Midbrain (tissue), 1 donor: ENCODE measurements around the gene AUH.

Source experiments
- DNase-seq: peaks from one replicate; lab custom pipeline; 2025; lab: John Stamatoyannopoulos, UW

The AUH gene

DNA sequence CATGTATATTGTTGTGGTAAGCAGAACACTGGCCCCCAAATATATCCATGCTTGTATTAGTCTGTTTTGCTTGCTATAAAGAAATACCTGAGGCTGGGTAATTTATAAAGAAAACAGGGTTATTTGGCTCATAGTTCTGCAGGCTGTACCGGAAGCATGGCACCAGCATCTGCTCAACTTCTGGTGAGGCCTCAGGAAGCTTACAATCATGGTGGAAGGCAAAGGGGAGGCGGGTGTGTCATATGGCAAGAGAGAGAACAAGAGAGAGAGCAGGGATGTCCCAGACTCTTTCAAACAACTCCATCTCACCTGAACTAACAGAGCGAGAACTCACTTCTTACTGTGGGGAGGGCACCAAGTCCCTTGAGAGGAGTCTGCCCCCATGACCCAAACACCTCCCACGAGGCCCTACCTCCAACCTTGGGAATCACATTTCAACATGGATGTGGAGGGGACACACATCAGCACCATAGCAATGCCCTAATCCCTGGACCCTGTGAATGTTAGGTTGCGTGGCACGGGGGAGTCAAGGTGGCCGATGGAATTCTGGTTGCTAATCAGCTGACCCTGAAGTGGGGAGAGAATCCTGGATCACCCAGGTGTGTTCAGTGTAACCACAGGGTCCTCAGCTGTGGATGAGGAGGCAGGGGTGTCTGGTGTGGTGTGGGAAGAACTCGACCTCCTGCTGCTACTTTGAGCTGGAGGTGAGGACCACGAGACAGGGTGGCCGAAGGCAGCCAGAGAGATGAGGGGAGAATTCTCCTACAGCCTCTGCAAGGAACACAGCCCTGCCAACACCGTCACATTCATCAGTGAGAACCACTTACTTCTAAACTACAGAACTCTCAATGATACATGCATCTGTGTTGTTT lies 172.8 kb downstream of the AUH start:
- no peak for DNase-seq

DNA sequence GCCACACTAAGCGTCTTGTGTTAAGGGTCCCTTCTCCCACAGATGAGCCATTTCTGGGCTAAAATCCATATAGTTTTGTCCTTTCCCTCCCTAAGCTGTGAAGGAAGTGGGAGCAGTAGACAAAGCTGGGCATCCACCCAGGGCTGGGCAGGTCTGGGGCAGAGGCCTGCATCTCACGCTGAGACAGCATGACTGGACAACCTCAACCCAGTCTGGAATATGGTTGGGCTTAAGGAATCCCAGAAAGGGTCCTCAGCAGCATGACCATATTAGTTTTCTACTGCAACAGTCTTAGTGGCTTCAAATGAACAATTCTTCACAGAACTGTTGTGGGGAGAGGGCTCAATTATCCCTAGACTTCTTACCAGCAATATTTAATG lies 173.8 kb downstream of the AUH start:
- no peak for DNase-seq

DNA sequence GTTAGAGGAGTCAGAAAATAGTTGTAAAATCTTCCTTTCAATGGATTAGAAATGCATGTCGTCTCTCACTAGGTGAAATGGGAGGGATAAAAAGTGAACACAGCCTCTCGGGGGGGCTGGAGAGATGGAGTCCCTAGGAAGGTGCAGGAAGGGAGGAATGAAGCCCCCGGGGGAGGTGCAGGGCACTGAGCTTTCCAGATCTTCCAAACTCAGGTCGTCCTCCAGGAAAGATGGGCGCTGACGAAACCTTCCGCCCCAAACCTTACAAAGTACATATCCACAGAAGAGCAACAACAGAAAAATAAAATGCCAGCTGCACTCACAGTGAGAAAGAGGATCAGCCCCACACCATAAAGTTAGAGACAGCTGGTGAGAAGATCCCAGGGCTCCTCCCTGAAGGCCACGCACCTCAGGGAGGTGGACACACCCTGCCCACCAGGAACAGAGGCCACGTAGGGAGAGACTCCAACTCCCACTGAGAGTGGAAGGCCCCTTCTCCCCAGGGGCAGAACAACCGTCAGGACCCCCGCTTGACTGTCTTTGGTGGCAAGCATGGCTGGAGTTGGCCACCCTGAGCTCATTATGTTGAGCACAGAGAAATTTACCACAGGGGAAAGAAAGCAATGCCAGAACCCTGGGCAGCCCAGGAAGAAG lies 174.3 kb downstream of the AUH start:
- no peak for DNase-seq

DNA sequence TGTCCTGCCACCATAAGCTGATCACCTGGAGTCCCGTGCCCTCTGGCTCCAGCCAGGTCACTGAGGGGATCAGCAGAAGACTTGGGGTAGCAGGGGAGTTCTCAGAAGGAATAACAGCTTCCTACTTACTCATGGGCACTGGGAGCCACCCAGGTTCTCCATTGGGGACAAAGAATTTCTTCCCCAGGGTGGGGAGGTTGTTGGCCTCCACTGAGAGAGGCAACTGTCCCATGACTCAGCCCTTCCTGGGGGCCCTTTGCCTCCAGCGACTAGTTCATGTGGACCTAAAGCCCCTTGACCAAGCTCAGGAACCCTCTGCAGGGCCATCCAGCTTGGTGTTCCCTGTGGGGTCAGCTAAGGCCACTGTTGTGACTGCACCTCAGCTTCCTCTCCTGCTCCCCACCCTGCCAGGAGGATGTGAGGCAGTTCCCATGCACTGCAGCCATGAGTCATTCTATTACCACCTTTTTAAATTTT lies 175.0 kb downstream of the AUH start:
- no peak for DNase-seq

DNA sequence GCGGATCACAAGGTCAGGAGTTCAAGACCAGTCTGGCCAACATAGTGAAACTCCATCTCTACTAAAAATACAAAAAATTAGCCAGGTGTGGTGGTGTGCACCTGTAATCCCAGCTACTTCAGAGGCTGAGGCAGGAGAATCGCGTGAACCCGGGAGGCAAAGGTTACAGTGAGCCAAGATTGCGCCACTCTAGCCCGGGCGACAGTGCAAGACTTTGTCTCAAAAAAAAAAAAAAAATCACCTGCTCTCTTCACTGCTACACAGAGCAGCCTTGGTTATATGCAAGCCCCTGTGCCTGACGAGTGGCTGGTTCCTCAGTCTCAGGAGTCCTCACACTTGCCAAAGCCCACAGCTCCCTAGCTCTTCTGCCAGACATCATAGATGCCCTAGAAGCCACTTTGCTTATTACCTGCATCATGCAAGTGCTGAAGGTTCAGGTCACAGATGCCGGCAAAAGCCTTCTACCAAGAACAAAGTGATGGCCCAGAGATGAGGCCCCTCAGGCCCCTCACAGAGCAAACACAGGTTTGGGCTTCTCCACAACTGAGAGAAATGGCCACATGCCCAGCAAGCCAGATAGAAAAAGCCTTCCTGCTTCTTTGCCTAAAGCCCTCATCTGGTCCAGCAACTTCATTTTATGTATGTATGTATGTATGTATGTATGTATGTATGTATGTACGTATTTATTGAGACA lies 176.4 kb downstream of the AUH start:
- no peak for DNase-seq

DNA sequence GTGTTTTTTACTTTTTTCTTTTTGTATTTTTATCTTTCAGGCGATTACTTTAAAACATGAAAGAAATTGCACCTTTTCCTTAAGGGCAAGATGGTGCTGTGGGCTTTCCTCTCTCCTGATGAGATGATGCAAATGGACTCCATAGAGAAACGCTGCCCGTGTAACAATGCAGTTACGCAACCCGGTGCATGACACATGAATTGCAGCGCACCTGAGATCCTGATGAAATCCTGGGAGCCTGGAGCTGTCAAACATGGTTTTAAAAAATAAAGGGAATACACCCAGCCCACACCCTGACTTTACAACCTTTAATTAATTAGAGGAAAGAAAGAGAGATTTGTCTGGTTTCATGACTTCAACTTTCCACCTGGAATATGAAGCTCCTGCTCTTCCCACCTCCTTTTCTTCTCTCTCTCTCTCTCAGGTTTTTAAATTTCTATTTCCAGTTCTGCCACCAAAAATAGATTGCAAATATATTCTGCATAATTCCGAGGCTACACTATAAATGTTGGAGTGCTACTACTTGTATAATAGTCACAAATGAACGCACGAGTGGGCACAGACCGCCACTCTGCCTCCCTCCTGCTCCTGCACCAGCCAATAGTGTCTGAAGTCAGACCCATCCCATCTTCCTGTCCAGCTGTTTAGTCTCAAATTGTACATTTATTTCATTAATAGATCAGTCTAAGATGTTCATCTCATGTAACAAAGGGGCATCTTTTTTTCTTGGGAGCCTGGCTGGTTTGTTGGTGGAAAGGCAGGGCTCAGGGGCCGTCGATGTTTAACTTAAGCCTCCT lies 179.1 kb downstream of the AUH start:
- no peak for DNase-seq

DNA sequence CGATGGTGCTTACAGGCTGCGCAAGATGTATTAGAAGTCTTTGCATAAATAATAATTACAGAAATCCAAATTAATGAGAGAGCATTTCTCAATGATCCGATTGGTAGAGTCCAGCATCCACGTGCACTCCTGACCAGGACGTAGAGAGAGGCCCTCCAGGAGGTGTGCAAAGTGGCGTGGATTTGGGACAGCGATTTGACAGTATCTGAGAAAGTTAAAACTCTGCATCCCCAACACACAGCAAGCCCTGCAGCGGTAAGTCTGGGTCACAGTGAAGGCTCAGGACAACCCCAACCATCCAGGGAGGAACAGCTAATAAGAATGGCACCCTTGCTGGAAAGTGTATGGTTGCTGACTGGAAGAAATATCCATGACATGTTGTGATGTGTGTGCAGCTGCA lies 180.2 kb downstream of the AUH start:
- DNase-seq = no peak

DNA sequence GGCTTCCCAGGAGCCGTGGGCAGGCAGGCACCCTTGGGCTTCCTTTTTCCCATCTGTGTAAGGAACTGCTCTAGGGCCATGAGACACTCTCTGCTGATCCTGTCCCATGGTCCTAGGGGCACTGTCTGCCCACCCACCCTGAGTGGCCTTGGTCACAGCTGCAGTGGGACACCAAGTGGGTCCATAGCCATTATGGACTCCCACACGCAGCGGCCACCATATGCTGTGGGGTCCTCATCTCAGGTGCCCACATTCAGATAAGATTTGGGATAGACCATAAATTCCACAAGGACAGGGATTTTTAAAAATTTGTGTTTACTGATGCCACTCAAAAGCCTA lies 180.8 kb downstream of the AUH start:
- DNase-seq = no peak

DNA sequence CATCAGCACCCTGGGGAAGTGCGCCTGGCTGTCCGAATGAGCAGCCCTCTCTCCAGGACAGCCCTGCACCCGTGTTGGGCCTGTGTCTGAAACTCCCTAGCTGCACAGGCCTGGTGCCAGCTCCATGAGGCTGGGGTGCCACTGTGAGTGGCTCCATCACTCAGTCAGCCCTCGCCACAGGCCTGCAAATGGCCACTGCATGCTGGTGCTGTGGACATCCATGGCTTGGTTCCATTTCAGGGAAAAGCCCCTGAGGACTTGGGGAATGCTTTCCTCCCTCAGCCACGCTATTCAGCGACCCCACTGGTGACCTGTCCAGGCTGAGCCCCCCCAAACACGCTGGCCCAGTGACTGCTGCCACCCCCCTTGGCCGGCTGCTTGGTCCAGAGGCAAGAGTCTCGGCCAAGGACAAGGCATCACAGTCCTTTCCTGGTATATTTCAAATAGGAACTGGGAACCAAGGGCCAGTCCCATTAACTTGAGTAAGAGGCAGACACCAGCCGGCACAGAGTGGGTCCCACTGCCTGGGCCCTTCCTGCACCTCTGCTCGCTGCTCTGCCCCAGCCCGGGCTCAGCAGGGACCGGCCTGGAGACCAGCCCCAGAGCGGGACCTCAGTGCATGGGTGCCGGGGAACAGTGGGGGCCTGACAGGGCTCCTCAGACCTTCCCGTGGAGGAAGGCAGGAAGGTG lies 181.3 kb downstream of the AUH start:
- DNase-seq = no peak

DNA sequence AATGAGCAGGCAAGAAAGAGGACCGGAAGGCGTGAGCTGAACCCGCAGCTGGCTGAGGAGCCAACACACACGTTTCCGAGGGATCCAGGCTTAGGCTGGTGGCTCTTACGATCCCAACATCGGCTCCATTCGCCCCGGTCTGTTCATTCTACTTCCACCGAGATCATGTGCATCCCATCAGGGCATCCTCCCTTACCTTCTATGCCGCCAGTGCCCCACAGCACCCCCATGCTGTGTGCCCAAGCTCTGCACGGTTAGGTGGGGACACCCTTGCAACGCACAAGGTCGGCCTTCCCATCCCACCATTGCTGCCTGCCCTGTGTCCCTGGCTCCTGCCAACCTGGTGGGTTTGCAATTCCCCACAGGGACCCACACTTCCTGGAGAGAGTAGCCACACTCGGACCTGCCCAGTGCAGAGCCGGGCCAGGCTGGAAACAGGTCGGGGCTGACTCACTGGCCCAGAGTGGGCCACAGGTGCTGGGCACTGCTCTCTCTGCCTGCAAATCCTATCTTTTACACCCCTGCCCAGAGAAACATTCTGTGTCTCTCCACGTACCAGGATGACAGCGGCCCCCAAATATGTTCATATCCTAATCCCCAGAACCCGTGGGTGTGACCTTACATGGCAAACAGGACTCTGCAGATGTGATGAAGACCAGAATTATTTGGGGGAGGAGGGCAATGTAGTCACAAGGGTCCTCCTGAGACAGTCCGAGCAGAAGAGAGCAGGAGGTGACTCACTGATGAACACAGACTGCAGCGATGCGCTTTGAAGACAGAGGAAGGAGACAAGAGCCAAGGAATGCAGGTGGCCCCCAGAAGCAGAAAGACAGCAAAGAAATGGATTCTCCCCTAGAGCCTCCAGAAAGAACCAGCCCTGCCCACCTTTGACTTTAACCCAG lies 182.2 kb downstream of the AUH start:
- no peak for DNase-seq

DNA sequence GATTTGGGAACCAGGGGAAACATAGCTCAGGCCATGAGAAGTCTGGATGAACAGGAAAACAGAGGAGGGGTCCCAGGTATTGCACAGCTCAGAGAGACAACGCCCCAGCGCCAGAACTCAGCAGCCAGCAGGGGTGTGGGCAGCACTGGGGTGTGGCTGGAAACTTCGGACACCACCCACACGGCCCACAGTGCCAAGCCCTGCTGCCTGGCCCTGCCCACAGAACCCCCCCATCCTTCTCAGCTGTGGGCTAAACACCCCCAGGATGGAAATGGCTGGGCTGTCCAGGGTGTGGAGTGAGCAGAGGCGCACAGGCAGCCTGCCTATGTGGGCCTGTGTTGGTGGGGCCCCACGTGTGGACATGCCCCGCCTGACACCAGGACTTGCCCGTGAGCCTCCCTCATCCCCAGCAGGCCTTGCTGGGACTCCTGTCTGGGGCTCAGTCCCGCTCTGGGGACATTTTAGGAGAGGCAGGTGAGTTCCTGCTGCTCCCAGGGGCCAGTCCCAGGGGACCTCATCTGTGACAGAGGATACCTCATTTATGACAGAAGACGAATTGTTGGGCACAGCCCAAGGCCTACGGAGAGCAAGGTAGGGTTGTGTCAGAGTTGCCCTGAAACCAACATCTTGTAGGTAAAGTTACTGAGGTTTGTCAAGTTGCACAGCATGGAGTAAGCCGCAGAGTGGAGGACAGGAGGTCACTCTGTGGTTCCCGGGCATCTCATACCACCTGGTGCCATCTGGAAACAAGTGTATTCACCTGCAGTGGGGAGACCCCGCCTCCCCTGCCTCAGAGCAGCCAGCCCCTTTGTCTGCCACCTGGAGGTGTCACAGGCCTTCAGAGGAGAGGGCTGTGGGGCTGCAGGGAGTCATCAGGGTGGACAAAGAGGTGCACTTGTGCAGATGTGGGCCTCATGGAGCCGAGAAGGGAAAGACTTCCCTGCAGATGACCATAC lies 183.2 kb downstream of the AUH start:
- no peak for DNase-seq

DNA sequence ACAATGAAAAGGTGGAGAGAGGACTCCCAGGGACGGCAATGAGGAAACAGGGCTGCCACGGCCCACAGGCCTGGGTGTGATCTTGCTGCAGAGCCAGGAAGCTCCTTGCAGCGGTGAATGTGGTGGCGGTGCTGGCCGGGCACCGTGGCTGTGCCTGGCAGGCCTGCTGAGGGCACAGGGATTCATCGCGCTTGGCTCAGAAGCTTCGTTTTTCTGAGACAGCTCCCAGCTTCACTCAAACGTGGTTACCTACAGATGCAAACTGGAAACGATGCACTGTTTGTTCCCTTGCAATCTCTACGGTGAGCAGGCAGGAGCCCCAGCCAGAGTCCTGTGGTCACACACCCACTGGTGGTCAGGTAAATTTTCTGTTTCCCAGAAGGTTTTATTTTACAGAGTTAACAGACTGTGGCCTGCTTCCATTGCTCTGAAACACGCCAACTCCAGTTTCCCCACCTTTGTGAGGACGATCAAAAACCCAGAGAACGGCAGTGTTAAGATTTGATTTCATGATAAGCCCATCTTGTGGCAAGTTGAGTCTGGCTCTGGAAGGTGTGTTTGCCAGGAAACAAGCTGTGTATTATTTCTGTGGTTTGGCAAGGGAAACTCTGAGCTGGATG lies 183.9 kb downstream of the AUH start:
- DNase-seq = no peak

DNA sequence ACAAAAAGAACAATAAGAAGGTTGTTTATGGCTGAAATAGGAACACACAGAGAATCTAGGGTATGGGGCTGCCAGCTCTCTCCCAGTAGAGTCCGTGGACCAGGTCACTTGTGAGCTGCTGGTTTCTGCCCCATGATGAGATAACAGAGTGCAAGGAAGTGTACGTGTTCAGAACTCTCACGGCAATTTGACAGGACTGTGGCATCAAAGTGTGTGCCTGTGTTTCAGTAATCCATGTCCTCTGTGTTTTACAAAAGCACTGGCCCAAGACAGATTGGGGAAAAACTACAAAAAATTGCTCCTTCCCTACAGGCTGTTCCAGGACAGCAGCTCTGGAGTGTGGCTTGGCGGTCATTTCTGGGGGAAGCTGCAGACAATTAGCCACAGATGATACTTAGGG lies 184.6 kb downstream of the AUH start:
- no peak for DNase-seq

DNA sequence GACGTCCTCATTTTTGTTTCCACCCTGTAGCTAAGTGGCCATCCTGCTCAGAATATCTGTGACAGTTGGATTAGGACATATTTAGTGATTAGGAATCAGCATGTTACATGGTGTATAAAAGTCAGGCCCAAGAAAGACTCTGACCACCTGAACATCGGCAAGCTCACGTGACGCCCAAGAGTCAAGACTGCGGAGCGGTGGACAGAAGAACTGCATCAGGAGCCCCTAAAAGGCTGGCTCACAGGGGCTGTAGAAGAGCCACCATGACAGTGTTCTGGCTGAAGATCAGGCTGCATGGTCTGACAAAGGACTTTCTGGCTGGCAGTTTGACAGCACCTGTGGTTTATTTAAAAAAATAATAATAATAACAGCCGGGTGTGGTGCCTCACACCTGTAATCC lies 185.3 kb downstream of the AUH start:
- no peak for DNase-seq

DNA sequence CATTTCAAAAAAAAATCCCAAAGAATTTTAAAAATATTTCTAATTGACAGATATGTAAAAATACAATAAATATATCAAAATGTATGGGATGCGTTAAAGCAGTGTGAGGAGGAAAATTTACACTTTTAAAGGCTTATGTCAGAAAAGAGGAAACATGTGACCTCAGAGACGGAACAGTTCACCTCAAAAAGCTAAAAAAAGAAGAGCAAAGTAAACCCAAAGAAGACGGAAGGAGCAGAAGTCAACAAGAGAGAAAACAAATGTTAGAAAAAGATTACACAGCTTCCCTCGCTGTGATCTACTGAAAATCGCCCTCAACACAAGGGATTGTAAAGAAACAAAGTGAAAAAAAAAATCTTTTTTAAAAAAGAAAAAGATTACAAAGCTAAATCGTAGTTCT lies 186.9 kb downstream of the AUH start:
- DNase-seq = no peak

DNA sequence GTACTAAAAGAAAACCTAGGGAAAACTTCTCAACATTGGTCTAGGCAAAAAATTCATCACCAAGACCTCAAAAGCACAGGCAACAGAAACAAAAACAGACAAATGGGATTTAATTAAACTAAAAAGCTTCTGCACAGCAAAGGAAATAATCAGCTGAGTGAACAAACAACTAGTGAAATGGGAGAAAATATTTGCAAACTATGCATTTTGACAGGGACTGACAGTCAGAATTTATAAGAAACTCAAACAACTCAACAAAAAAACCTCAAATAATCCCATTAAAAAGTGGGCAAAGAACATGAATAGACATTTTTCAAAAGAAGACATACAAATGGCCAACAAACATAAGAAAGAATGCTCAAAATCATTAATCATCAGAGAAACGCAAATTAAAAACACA lies 189.4 kb downstream of the AUH start:
- no peak for DNase-seq

DNA sequence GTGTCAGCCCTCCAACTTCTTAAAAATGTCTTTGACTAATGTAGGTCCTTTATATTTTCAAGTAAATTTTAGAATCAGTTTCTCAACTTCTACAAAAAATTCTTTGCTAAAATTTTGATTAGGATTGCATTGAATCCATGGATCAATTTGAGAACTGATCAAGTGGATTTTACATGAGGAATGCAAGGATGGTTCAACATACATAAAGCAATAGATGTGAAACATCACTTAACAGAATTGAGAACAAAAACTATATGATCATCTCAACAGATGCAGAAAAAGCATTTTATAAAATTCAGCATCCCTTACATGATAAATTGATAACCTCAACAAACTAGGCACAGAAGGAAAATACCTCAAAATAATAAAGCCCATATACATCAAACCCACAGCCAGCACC lies 190.8 kb downstream of the AUH start:
- no peak for DNase-seq

DNA sequence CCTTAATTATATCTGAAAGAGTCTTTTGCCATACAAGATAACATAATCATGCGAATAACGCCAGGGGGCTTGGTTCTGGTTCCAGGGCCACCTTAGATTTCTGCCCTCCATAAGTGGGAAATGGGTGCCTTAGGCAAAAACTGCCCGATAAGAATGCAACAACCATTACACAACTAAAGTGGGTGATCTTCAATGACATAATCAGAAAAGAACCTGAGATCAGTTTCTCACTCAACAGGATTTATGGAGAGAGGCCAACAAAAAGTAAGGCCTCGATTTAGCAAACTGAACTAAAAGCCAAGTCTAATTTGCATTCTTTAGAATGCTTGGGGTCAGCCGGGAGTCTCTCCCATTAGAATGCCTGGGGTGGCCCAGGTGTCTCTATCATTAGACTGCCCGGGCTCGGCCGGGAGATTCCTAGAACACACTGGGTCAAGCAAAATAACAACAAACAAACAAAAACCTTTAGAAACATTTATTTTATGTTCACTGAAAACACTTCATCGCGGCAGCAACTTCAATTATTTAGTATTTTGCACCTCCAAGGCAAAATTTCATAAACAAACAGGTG lies 194.8 kb downstream of the AUH start:
- no peak for DNase-seq
